ENCODE measurements around the gene COG5.
A peak's percentile ranks its signal among the peaks of the same experiment; 100 is the strongest.

The COG5 gene

DNA sequence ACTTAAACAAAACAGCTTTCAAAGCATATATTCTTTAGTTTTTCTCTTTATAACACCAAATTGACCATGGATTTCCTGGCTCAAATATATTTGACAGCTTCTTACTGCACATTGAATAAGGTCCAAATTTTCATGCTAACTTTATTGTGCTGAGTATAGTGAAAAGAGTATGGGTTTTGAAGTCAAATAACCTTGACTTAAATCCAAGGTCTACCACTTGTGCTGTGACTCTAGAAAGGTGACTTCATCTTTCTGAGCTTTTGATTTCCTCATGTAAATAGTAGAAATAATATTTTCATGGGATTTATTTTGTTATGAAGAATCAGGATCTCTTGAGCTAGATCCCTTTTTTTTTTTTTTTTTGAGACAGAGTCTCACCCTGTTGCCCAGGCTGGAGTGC, 233.2 kb downstream of the COG5 start:
- DNase-seq (ENCODE audit: low spot score) = no peak

DNA sequence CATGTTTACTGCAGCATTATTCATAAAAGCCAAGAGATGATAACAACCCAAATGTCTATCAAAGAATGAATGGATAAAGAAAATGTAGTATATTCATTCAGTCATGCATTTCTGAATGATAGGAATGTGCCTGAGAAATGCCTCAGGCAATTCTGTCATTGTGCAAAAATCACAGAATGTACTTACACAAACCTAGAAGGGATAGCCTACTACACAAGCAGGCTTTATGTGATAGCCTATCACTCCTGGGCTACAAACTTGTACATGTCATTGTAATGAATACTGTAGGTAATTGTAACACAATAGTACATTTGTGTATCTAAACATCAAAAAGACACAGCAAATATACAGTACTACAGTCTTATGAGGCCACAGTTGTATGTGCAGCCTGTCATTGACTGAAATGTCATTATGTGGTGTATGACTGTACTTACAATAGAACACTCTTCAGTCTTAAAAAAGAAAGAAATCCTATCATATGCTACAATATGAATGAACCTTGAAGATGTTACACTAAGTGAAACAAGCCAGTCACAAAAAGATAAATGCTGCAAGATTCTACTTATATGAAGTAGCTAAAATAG, 235.6 kb downstream of the COG5 start:
- DNase-seq (ENCODE audit: low spot score) = no peak

DNA sequence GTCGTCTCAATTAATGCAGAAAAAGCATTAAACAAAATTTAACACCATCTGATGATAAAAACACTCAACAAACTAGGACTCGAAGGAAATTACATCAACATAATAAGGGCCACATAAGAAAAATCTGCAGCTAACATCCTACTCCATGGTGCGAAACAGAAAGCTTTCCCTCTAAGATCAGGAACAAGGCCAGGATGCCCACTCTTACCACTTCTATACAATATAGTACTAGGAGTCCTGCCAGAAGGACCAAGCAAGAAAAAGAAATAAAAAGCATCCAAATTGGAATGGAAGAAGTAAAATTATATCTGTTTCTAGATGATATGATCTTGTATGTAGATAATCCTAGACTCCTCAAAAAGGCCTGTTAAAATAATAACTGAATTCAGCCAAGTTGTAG, 237.7 kb downstream of the COG5 start:
- no peak for DNase-seq (ENCODE audit: low spot score)

DNA sequence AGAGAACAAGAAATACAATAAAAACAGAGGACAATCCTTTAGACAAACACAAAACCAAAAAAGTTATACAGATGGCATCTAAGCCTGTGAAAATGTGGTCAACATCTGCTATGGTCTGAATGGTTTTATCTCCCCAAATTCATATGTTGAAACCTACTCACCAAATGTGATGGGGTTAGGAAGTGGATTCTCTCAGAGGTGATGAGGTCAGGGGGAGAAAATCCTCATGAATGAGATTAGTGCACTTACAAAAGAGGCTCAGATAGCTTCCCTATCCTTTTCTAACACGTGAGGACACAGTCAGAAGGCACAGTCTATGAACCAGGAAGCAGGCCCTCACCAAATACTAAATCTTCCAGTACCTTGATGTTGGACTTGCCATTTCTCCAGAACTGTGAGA, 241.7 kb downstream of the COG5 start:
- DNase-seq (ENCODE audit: low spot score) = no peak

DNA sequence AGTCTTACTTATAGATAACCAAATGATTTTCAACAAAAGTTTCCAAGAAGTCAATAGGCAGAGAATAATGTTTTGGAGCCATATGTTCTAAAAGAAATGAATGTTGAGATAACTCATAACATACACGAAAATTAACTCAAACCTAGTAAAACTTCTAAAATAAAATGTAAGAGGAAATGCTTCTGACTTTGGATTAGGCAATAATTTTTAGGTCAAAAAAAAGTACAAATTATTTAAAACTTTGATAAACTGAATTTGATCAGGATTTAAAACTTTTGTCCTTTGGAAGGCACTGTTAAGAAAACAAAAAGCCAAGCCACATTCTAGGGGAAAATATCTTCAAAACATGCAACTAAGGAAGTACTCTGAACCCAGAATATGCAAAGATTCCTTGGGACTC, 242.1 kb downstream of the COG5 start:
- DNase-seq (ENCODE audit: low spot score) = no peak

DNA sequence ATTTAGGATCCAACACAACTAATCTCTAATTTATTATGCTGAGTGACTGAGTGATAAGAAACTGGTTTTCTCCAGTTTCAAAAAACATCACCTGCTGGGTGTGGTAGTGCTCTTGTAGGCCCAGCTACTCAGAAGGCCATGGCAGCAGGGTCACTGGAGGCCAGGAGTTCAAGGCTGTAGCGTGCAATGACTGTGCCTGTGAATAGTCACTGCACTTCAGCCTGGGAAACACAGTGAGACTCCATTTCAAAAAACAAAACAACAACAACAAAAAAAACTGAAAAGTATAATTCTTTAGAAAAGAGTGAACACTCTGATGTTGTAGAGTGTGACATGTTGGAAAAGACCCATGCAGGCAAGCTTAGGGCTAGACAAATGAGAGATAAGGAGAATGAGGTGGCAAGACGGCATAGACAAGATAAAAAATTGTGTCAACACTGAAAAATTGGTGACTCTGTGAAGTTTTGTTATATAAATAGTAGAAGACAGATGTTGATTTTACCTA, 243.9 kb downstream of the COG5 start:
- DNase-seq (ENCODE audit: low spot score) = no peak

DNA sequence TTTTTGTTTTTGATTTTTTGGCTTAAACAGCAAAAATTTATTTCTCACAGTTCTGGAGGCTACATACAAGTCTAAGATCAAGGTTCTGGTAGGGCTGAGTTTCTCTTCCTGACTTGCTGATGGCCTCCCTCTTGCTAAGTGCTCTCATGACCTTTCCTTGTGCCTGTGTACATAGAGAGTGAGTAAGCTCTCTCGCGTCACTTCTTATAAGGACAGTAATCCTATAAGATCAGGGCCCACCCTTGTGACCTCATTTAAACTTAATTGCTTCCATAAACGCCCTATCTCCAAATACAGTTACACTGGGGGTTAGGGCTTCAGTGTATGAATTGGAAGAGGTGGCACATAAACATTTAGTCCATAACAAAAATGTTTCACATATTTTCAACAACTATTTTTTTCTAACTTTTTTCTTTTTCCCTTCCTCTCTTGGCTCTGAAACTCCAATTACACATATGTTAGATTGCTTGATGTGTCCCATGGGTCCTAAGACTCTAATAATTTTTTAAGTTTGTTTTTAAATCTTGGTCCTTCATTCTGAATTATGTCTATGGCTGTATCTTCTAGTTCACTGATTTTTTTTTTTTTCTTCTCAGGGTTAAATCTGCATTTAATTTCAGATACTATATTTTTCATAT, 245.1 kb downstream of the COG5 start:
- no peak for DNase-seq (ENCODE audit: low spot score)

DNA sequence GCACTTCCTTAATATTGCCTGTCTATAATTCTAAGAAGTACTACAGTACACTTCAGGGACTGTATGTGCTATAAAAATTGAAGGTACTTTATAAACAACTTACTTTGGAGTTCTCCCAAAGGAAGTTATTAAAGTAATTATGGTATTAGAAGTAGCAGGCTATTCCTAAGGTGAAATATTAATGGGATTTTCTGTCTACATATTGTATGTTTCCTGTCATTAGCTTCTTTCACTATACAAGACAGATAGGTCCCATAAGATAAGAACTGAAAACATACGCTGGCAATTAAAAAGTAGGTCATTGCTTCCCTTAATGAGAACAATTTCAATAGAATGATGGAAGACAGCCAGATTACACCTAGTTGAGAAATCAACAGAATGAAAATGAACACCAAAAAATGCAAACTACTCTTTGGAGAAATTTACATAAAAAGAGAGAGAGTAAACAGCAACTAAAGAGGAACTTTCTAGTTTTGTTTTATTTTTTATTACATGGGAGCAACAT, 248.0 kb downstream of the COG5 start:
- DNase-seq (ENCODE audit: low spot score) = no peak

DNA sequence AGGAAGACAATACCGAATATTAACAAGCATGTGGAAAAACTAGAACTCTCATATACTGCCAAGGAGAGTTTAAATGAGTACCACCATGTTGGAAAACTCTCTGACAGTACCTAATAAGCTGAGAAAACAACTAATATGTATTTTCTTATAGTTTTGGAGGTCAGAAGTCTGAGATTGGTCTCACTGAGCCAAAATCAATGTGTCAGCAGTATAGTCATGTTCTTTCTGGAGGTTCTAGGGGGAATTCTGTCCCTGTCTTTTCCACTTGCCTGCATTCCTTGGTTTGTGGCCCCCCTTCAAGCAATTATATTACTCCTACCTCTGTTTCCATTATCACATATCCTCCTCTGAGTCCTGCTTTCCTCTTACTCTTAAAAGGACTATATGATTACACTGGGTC, 250.4 kb downstream of the COG5 start:
- DNase-seq (ENCODE audit: low spot score) = no peak

DNA sequence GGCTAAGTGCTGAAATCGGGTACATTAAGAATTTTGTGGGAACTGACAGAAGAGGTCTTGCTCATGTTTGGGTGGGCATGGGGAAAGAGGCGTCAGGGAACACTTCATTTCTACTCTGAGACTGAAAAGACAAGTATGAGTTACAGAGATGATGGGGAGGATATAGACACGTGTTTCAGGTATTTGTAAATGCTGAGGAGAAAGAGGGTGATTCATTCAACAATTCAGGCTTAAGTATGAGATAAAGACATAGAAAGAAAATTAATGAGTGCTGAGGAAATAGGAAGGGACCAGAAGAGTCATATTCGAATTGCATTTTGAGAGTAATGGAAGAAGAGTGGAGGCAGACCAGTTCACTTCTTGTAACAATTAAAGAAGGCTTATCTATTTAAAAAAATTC, 251.3 kb downstream of the COG5 start:
- no peak for DNase-seq (ENCODE audit: low spot score)

DNA sequence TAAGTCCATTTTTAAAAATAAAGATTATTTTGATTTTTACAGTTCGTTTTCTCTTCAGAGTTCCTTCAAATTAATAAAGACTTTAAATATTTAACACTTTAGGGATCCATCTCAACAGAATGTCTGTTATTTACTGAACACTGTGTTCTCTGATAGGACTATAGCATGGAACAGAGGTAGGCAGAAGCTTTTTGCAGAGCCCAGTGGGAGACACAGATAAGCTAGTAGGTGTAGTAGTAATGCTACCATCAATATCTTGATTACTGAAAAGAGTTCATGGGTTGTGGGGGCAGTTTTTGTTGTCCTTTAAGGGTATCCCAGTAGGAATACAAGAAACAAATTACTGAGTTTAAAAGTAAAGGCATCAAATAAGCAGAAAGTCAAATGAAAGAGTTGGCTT, 254.4 kb downstream of the COG5 start:
- no peak for DNase-seq (ENCODE audit: low spot score)

DNA sequence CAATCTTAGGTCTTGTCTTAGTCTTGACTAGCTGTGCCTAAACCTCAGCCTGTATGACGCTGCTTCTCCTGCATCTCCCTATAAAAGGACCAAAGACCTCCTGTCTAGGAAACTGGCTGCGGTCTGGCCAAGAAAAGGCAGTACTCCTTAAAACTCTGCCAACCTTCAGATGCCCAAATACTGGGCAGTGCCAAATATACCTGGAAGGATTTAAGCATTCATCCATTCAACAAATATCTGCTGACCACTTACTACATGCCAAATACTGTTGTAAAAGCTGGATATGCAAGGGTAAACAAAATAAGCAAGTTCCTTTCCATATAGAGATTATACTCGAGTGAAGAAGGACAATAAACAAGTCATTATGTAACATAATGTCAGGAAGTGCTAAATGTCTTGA, 259.1 kb downstream of the COG5 start:
- no peak for DNase-seq (ENCODE audit: low spot score)

DNA sequence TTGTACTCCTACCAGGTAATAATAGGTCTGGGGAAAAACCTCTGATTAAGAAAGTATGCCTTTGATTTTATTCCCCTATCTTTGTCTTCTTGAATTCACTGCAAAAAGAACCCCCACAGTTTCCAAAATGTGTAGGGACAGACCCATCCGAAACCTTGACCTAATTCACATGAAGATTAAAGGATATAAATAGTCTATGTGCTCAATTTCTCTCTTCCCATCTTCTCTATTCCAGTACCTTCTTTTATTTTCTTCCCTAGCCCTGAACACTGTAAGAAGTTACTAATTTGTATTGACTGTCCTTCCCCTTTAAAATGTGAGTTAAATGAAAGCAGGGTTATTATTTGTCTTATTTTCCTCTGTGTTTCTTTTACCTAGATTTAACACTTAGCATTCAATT, 259.7 kb downstream of the COG5 start:
- no peak for DNase-seq (ENCODE audit: low spot score)

DNA sequence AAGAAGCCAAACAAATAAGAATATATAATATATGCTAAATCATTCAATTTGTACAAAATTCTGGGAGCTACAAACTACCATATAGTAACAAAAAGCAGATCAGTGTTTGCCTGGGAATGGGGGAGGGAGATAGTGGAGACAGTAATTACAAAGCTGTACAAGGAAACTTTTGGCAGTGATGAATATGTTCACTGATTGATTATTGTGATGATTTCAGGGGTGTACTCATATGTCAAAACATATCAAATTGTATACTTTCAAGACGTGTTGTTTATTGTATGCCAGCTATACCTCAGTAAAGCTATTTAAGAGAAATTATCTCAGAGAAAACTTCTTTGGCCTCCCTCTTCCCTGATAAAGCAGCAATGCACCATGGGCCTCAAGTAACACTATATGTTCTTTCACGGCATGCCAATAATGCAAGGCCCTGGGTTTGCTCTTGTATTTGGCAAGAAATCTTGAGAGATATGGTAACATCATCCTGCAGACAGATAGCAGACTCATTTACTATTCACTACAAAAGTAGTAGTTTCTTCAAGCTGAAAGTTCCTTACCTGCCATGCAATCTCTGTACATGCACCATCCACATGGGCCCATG, 261.4 kb downstream of the COG5 start:
- no peak for DNase-seq (ENCODE audit: low spot score)

DNA sequence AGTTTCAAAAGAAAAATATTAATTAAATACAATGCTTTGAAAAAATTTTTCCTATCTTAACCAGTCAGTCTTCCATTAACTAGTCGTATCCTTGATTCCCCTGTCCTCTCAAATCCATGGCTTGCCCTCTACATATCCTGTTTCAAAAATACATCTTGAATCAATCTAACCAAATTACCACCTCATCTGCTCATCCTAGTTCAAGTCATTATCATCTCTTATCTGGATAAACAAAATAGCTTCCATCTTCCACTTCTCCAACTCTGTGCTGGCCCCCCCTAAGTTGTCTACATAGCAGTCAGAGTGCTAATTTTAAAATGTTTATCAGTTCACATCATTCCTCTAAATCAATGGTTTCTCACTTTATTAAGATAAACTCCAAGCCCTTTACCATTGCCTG, 269.5 kb downstream of the COG5 start:
- no peak for DNase-seq (ENCODE audit: low spot score)

DNA sequence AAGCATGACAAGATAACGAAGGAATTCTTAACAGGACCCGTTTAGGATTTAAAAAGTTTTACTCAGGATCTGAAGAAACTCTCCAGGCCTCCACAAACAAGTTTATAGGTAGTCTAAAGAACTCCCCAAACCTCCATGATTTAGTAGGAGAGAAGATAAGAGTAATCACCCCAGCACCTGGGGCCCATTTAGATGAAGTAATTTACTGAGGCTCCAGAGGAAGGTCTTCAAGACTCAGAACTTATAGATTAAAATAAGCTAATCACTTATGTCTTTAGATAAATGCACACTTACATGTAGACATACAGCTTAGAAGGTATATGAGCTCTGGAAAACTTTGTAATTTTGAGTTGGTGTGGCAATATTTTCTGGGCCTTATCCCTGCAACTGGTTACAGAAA, 271.1 kb downstream of the COG5 start:
- no peak for DNase-seq (ENCODE audit: low spot score)

DNA sequence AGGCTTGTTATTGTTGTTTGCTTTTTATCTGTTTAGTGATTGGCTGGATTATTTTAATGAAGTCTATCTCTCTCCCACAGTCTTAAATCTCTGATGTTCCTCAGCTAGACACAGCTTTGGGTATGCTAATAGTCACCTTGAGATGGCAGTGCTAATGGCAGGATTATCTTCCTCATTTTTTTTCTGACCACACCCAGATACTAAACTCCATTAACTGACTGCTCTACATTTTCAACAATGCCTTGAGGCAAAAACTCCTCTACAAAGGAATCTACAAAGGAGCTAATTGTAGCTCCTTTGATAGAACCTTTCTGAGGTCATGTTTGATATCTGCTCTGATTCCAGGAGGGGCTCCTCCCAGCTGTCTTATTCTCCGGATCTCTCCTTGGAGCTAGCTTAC, 272.3 kb downstream of the COG5 start:
- no peak for DNase-seq (ENCODE audit: low spot score)

DNA sequence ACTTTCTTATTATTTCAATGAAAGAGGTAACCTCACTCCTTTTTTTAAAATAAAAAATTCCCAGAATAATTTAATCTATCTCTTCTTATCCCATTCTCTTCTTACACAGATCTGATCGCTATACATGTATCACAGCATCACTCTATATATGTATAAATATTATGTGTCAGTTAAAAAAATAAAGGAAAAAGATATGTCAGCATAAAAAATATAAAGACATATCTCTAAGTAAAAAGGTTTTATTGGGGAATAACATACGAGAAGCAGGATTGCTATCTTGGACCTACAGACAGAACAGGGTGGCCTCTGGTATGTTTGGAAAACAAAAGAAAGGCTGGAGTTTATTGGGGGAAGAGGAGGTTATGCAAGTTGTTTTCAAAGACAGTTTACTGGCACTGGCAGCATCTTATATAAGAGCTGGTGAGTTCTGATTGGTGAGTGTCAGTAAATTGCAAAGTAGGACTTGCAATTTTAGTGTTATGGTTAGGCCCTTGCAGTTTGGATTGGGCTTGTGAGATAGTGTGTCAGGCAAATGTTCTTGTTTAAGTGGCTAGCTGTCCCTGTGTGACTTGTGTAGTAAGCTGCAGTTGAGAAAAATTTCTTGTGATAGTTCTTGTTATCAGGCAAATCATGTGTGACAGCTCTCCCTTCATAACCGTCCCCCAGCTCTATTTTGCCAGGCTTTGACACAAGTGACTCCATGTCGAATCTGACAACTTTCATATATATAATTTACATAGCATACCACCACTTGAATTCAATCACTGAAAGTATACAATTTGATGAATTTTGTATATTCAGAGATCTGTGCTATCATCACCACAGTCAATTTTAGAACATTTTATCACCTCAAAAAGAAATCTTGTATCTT, 276.7 kb downstream of the COG5 start:
- DNase-seq (ENCODE audit: low spot score) = peak; percentile 5

DNA sequence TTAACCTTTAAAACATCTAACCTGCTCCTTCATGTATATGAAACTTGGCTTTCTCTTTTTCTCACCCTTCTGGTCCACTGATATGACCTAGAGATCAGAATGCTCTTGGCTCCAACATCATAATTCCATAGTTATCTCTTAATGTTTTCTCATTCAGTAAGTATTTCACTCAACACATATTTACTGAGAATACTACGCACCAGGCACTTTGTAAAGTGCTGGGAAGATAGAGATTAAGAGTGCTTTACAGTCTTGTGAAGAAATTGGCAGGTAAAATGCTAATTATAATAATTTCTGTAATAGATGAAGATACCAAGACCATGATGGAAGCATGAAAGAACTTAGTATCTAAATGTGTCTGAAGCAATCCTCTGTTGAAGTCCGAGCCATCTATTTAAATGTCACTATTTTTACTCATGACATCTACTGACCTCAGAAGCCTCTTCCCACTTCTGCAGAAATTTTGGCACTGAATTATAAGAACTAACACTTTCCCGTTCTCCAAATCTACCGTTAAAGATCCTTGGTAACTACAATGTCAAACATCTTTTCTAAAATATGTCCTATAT, 278.7 kb downstream of the COG5 start:
- DNase-seq (ENCODE audit: low spot score) = no peak

DNA sequence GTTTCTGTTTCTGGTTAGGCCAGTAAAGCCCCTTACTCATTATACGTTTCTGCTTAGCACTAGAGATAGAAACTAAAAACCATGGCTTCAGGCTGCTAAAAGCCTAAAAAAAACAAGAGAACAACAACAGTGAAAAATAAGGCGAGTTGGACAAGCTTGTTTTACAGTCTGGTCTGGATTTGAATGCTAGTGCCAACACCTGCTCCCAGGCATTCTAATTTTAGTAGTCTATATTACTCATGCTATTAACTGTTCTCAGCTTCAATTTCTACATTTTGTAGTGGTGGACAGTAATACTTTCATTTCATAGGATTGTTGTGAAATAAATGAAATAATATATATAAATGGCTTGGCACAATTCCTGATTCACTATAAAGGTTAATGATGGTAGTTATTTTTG, 286.4 kb downstream of the COG5 start:
- DNase-seq (ENCODE audit: low spot score) = no peak

DNA sequence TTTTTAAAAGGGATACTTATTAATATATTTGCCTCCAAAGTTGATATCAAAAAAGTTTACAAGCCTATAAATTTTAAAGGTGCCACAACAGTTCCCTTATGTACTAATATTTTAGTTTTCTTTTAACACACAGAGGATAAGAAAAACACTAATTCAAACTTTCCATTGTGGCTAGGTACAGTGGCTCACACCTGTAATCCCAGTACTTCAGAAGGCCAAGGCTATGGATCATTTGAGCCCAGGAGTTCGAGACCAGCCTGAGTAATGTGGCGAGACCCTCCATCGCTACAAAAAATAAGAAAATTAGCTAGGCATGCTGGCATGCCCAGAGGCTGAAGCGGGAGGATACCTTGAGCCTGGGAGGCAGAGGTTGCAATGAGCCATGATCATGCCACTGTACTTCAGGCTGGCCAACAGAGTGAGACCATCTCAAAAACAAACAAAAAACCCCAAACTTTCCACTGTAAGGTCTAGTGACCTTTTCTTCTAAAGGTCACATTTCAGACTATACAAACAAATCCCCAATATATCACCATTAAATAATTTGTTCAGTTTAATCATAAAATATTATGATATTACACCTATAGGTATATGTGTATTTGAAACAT, 287.4 kb downstream of the COG5 start:
- no peak for DNase-seq (ENCODE audit: low spot score)

DNA sequence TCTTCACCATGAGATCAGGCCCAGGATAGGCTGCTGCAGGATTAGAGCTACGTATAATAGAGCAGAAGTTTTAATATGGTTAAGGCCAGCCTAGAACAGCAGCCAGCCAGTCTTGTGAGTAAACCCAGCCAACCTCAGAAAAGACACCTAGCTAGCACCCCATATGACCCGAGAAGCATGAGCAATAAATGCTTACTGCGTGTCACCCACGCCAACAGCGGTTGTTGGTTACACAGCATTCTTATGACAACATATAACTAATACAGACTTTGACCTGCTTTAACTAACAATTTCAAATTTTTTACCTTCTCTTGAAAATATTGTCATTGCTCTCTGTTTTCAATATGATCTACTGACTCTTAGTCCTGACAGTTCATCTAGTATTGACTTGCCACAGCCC, 289.2 kb downstream of the COG5 start:
- DNase-seq (ENCODE audit: low spot score) = no peak

Measured in putamen (tissue), 1 donor.